Measurements from ENCODE around the gene ABCF2. TPM values are rescaled to one million over a fixed set of nuclear protein-coding genes. Genes with fewer than 3 reads are reported as not detected.

Gene ABCF2
- total RNA-seq, 2 experiments from 2014 or later: 31.8 to 44.9 TPM

- no peaks in the 10 kb centered on the region for H3K9me2 ChIP-seq (ENCODE audit: insufficient read depth, low read length)
- peak overlapping the region; percentile 86 for H3K4me3 ChIP-seq (ENCODE audit: low read depth, low read length, poor library complexity, severe bottlenecking)
- TF ChIP-seq EZH2phosphoT487 (IDR thresholded peaks at IDR 0.05; ENCODE audit: borderline replicate concordance, low read depth, low read length): no peak
- no peak for TF ChIP-seq CTCF (conservative IDR thresholded peaks at IDR 0.05; ENCODE audit: low read length)
- H3K9me3 ChIP-seq (ENCODE audit: low read length): no peaks in the 10 kb centered on the region
- H3K79me2 ChIP-seq (ENCODE audit: insufficient read depth, low read depth, low read length): peaks cover 14% of the 10 kb centered on the region; the same call in 1 of the 2 replicates
- TSS peak; percentile 72 for BruUV-seq (replicated peaks)
- H3K27ac ChIP-seq (ENCODE audit: low read depth, low read length, poor library complexity, severe bottlenecking): no peak overlapping the region
- H3K4me1 ChIP-seq (ENCODE audit: insufficient read depth, low read length, poor library complexity, severe bottlenecking): peaks cover 23% of the 10 kb centered on the region
- H3K4me2 ChIP-seq (ENCODE audit: low read length): peak overlapping the region; percentile 77
- H2AFZ ChIP-seq (ENCODE audit: low read length): no peak overlapping the region
- no peaks in the 10 kb centered on the region; the same call in 1 of the 2 replicates for H4K20me1 ChIP-seq (ENCODE audit: insufficient read depth, low read length)
- peaks cover 23% of the 10 kb centered on the region; the same call in 1 of the 2 replicates for H3K36me3 ChIP-seq (ENCODE audit: insufficient read depth, low read length)
- DNase-seq (ENCODE audit: low spot score): no peak
- intact Hi-C loops (cut with micrococcal nuclease; ENCODE audit: unreplicated experiment): loop anchor here (1.0 to 10.0 kb wide), 2 partner anchors 116 to 1609 kb away; no protein-coding TSS in a partner anchor
- ChIA-PET POLR2A (interaction anchor here (1.4 kb wide), 1 partner anchor 10 kb away, joined by 5 read pairs; no protein-coding TSS in a partner anchor), CTCF (ENCODE audit: unreplicated experiment) (interaction anchor here (1.1 kb wide), 1 partner anchor 10 kb away, joined by 3 read pairs; no protein-coding TSS in a partner anchor)
These were observed 6.8 kb upstream of the ABCF2 start for GRCh38 chr7:151233804-151234203.

- POLR2A ChIA-PET: interaction anchor here (0.7 to 1.4 kb wide), 2 partner anchors 10 to 121 kb away, joined by 4 to 5 read pairs; no protein-coding TSS in a partner anchor
- TF ChIP-seq CTCF (conservative IDR thresholded peaks at IDR 0.05; ENCODE audit: low read length) (no peak), EZH2phosphoT487 (IDR thresholded peaks at IDR 0.05; ENCODE audit: borderline replicate concordance, low read depth, low read length) (no peak)
- H3K4me3 ChIP-seq (ENCODE audit: low read depth, low read length, poor library complexity, severe bottlenecking): peak overlapping the region; percentile 86
These were observed 6.1 kb upstream of the ABCF2 start for GRCh38 chr7:151232917-151233701.

More at GRCh38 chr7:151232917-151233701, 6.1 kb upstream of the ABCF2 start:
- Histone ChIP-seq H4K20me1 (ENCODE audit: insufficient read depth, low read length) (no peaks in the 10 kb centered on the region; the same call in 1 of the 2 replicates), H3K36me3 (ENCODE audit: insufficient read depth, low read length) (peaks cover 23% of the 10 kb centered on the region; the same call in 1 of the 2 replicates), H3K9me2 (ENCODE audit: insufficient read depth, low read length) (no peaks in the 10 kb centered on the region), H2AFZ (ENCODE audit: low read length) (no peak overlapping the region), H3K27ac (ENCODE audit: low read depth, low read length, poor library complexity, severe bottlenecking) (peak overlapping the region; percentile 11), H3K9me3 (ENCODE audit: low read length) (no peaks in the 10 kb centered on the region), H3K79me2 (ENCODE audit: insufficient read depth, low read depth, low read length) (peaks cover 14% of the 10 kb centered on the region; the same call in 1 of the 2 replicates), H3K4me2 (ENCODE audit: low read length) (peak overlapping the region; percentile 77), H3K4me1 (ENCODE audit: insufficient read depth, low read length, poor library complexity, severe bottlenecking) (peaks cover 20% of the 10 kb centered on the region)
- intact Hi-C loops (cut with micrococcal nuclease; ENCODE audit: unreplicated experiment): loop anchor here (1.0 to 10.0 kb wide), 2 partner anchors 117 to 1608 kb away; no protein-coding TSS in a partner anchor
- BruUV-seq (replicated peaks): no TSS peak
- peak; percentile 32 for DNase-seq (ENCODE audit: low spot score)
- CTCF ChIA-PET (ENCODE audit: unreplicated experiment): no interaction called here

All from OCI-LY7 (cell line).